GM13977 (cell line): ENCODE results near the gene PAGE4.
A peak's percentile ranks its signal among the peaks of the same experiment; 100 is the strongest.

Source experiments
- DNase-seq: peaks from one replicate; pipeline ENCODE4 v3.0.0; 2012; ENCODE audit warnings: low spot score
- CTCF ChIP-seq: IDR thresholded peaks from 2 replicates; pipeline ENCODE4 v1.5.1; 2012; ENCODE audit warnings: mild to moderate bottlenecking, control low read depth; ENCODE audit not compliant: insufficient read depth; ENCODE audit errors: extremely low read depth, missing control alignments
- in situ Hi-C: fragments of 300-500 bp; cut with MboI; formaldehyde crosslinking; loops from one replicate; pipeline ENCODE4 v1.12.0; 2022; ENCODE audit warnings: low sequenced_read_pairs, low pct_unique_long_range_greater_than_20kb, mixed read lengths, inconsistent platforms; ENCODE audit not compliant: unreplicated experiment

The PAGE4 gene

GRCh38 chrX:49877397-49878101, 48.4 kb downstream of the PAGE4 start:
- no peak for TF ChIP-seq CTCF
- in situ Hi-C loops, result loop anchor here (25.0 kb wide), 1 partner anchor 685 kb away; no protein-coding TSS in a partner anchor
- DNase-seq, result no peak

- no peak for DNase-seq
- no peak for TF ChIP-seq CTCF
- in situ Hi-C loops, result loop anchor here (25.0 kb wide), 1 partner anchor 684 kb away; no protein-coding TSS in a partner anchor
Measured at GRCh38 chrX:49878128-49878833, 49.2 kb downstream of the PAGE4 start.

GRCh38 chrX:49878834-49879655, 49.9 kb downstream of the PAGE4 start, which contains the start of gene USP27X:
Gene USP27X (plus strand): TSS chrX:49879484. CDS start chrX:49880308, 824 bp downstream.
- in situ Hi-C loops, result loop anchor here (25.0 kb wide), 1 partner anchor 683 kb away; no protein-coding TSS in a partner anchor
- peak; percentile 83 for DNase-seq
- TF ChIP-seq CTCF, result peak; percentile 41

GRCh38 chrX:49879656-49880277, 50.7 kb downstream of the PAGE4 start:
- no peak for DNase-seq
- no peak for TF ChIP-seq CTCF
- in situ Hi-C loops, result loop anchor here (25.0 kb wide), 1 partner anchor 683 kb away; no protein-coding TSS in a partner anchor

- DNase-seq, result no peak
- no peak for TF ChIP-seq CTCF
- in situ Hi-C loops, result loop anchor here (25.0 kb wide), 1 partner anchor 682 kb away; no protein-coding TSS in a partner anchor
Measured at GRCh38 chrX:49880668-49881067, 51.6 kb downstream of the PAGE4 start.
